GM19452 (cell line): ENCODE results near the gene CDH13.

Experiments used
- ATAC-seq: cut with Tn5 transposase; IDR thresholded peaks from one replicate; pipeline ENCODE4 v1.9.1; 2021; ENCODE audit not compliant: unreplicated experiment

CDH13 gene

GRCh38 chr16:83808573-83809014, 1181.8 kb downstream of the CDH13 start:
- no peak for ATAC-seq

- ATAC-seq = no peak
These were observed 1182.3 kb downstream of the CDH13 start for GRCh38 chr16:83809092-83809491.

DNA sequence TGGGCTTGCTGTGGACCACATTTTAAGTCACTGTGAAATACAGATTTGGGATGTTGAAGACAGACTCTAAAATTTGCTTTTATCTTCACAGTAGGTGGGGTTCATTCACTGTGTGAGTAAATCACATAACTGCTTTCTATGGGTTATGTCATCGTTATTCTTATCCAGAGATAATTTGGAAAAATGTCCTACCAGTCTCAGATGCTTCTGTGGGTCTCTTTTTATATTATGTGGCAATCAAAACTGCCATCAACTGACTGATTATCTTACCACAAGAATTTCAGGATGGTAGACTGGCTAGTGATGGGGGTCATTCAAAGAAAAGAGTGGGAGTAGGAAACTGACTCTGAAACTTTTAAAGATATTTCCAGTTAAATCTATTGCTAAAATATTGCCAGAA, 1184.1 kb downstream of the CDH13 start:
- ATAC-seq = no peak

GRCh38 chr16:83813823-83814658, 1187.3 kb downstream of the CDH13 start:
- ATAC-seq = no peak

DNA sequence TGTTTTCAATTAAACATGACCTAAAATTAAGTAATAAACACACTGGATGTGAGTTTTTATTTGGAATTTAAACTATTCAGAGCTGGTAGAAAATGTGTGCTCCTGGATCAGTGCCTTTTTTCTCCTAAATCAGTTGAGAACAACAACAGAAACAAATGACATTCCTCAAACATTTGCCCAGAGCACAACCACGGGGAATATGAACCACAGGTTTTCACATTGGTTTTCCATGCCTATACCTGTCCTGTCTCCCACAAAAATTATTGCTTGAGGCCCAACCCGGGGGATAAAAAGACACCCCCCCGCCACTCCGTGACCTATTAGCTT, 1187.9 kb downstream of the CDH13 start:
- no peak for ATAC-seq

GRCh38 chr16:83817022-83817421, 1190.3 kb downstream of the CDH13 start:
- ATAC-seq = no peak

- no peak for ATAC-seq
These were observed 1191.5 kb downstream of the CDH13 start for GRCh38 chr16:83818276-83818675.

DNA sequence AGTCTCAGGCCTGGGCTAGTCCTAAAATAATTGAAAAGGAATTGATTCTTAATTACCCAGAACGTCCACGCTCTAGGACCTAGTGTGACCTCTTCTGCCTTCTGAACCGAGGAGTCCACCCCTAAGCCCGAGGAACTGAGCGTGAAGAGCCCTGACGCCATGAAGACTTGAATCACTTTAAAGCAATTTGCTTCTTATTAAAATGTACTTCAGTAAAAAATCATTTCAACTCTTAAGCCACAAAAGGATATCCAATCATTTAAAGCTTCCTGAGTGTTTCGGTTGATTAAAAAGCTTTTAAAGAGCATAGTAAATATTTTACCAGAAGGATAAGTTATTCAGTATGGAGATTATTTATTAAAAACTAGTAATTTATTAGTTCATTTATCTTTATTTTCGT, 1192.6 kb downstream of the CDH13 start:
- ATAC-seq = no peak

DNA sequence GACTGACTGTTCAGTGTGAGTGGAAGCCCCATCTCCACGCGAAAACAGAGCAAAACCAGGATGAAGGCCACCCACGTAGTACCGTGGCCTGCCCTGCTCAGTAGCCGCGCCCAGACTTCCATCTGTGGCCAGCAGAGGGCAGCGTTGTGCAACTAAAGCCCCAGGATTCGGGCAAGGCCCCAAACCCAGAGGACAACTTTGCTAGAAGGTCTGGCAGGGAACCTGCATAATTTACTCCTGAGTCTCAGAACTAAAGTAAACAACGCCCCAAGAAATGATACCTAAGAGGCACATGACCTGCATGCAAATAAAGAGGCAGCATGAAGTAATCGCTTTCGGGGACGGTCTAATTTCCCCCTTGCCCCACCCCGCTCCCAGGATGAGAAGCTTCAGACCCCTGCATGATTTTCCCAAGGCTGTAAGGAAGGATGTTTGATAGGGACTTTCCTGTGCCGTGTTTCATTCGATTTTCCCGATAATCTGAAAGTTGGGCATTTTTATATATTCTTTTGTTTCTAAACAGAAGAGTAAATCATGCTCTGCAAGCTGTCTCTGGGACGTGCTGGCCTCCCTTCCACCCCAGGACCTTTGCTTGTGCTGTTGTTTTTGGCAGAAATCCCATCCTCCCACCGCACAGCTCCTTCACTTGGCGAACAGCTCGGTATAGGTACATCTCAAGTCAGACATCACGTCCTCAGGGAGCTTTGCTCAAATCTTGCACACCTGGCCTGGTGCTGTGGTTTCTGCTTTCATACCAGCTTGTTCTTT, 1199.6 kb downstream of the CDH13 start:
- no peak for ATAC-seq

DNA sequence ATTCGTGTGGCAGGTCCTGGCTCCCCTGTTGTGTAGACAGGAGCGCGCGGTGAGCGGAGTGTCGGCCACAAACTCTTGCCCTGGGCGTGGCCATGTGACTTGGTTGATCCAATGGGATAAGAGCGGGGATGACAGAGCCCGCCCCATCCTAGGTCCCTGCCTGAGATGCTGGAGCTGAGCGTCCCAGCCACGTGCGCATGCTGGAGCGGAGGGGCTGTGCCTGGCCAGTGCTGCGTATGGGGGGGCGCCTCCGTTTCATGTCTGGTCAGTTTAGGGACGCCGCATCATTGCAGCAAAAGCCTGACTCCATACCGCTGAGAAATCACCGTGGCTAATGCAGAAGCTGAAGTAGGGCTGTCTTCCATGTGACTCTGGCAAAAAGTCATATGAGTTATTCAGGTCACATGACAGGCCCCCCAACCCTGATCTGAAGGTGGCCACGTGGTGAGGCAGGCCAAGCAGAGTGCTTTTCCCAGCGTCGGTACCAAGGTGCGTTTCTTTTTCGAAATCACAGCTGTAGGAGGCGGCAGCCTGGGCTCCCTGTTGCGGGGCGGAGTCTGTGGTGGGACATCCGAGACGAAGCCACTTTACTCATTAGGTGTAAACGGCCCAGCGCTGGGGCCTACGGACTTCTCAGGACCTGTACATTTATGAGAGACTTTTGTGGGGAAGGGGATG, 1203.5 kb downstream of the CDH13 start:
- no peak for ATAC-seq

DNA sequence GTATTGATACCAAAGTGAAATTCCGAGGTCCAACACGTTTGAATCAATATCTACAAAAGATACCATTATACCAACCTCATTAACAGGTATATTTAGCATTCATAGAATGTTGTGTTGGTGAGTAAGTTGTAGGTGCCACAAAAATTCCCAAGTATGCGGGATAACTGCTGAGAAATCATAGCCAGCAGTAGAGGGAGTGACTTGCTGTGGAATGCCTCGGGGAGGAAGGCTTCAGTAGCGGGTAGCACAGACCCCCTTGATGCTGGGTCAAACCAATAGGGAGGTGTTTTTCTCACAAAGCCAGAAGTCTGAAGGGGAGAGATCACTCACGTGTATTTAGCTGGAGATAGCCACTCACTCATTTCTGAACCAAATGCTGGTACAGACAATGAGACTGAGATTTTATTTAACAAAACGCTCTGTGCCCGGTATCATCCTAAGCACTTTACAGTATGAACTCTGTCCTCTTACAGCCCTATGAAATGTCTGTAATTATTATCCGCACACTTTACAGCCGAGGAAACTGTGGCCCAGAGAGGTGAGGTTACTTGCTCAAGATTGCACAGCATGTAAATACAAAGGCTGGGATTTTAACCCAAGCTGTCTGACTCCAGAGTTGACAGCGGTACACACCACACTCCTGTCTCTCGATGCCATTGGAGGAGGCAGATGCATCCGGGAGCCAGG, 1204.1 kb downstream of the CDH13 start:
- ATAC-seq = no peak

DNA sequence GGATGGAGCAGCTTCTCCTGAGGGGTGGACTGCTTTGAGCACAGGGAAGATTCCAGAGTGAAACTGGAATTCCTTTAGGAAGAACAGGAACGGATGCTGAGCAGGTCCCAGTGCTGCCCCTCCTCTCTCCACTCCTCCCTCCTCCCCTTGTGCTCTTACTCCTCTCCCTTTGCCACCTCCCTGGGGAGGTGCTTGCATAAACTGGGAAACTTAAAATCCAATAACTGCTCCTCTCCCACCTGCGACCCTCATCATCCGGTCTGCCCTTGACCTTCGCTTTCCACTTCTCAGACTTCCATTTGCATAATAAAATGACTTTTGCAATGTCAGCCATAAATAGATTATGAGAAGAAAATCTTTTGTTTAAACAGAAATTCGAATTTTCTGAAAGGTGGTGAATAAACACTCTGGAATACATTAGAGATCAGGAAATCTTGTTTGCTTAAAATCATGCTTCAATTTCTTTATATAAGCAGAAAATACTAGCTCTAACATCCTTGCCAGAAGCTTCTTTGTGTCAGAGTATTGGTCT, 1204.8 kb downstream of the CDH13 start:
- no peak for ATAC-seq

DNA sequence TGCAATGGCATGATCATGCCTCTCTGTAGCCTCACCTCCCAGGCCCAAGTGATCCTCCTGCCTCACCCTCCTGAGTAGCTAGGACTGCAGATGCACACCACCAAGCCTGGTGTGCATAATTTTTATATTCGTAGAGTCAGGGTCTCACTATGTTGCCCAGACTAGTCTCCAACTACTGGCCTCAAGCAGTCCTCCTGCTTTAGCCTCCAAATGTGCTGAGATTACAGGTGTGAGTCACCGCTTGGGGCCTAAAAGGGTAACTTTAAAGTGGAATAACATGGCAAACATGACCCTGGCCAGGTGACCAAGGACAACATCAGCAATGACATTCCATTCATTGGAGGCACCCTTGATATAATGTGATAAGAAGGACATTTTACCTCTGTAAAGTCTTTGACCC, 1207.2 kb downstream of the CDH13 start:
- no peak for ATAC-seq

DNA sequence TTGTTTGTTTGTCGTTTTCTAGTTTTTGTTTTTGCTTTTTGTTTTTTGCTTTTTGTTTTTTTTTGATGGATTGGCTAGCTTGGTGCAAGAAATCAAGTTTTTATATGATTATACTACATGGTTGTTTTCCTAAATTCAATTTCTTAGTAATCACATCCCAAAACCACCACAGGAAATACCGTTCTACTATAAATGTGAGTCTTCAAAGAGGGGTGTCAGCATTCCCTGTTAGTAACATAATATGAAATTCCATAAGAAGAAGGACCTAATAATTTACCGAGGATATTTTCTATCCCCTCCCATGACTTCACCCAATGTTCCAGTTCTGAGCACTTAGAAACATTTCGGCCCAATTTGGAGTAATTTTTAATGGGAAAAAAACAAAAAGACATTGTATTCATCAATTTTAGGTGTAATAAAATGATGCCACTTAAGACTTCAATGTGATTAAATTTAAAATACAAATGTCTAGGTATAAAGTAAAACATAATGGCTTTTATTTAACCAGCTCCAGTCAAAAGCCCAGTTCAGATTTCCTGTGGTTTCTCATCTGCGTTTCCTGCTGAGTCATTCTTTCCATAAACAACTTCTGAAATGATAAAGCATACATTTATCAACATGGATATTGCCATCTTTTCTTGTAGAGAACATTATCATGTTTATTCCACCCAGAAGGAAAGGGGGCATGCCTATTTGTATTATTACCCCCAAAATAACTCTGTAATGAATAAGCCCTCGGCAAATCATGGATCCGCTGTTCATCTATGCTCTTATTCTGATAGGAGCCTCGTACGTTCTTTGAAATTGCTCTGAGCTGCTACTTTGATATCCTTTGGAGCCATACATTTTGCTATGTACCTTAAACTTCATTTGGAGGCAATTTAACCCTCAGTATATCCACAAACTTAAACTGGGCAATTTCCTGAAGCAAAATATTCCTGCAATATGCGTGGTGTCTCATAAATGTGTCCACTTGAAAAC, 1209.1 kb downstream of the CDH13 start:
- no peak for ATAC-seq

DNA sequence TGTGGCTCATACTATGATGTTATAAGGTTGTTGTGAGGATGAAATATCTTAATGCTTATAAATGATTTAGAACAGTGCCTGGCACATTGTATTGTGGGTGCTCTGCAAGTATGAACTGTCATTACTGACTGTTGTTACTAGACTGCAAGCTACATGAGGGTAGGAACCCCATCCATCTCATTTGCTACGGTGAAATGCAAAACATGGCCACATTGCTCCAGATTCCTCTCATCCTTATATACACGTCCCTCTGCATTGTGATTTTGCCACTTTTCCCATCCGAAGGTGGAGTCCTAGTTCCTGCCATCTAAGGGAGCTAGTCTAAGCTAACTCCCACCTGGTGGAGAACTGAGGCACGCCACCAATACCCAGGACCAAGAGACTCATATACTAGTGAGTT, 1210.8 kb downstream of the CDH13 start:
- ATAC-seq = no peak

DNA sequence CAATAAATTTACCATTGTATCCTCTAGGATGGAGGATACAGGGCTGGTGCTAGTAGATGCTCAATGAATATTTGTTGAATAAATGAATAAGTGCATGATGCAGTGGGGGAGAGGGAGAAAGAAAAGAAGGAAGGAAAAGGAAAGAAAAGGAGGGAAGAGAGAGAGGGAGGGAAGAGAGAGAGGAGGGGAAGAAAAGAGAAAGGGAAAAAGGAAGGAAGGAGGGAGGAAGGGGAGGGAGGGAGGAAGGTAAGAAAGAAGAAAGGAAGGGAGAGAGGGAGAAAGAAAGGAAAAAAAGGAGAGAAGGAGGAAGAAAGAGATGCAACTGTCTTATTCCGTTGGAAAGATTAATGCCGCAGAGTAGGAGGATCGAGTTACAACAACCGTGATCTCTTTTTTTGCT, 1211.4 kb downstream of the CDH13 start:
- ATAC-seq = no peak

- no peak for ATAC-seq
These were observed 1212.8 kb downstream of the CDH13 start for GRCh38 chr16:83839561-83839960.

DNA sequence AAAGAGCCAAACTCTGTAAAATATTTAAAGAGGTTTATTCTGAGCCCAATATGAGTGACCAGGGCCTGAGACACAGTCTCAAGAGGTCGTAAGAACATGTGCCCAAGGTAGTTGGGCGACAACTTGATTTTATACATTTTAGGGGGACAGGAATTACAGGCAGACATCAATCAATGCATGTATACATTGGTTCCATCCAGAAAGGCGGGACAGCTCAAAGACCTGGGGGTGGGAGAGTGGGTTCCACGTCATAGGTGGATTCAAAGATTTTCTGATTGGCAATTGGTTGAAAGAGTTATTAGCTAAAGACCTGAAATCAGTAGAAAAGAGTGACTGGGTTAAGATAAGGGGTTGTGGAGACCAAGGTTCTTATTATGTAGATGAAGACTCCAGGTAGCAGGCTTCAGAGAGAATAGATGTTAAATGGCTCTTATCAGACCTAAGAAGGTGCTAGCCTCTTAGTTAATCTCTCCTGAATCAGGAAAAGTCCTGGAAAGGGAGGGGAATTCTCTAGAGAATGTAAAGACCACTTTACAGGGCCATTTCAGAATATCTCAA, 1213.4 kb downstream of the CDH13 start:
- no peak for ATAC-seq

GRCh38 chr16:83842291-83842690, 1215.5 kb downstream of the CDH13 start:
- no peak for ATAC-seq
